ENCODE data around the gene XIRP2.

- TF ChIP-seq CTCF (IDR thresholded peaks at IDR 0.05): no peak
- TF ChIP-seq POLR2A (IDR thresholded peaks at IDR 0.05): no peak
These were observed 288.9 kb downstream of the XIRP2 start for GRCh38 chr2:167177196-167177595.
